Lower leg skin (tissue), 3 donors: ENCODE data around the gene MICALL2.

Experiments
- CTCF ChIP-seq, 3 donors: fragments of 450-650 bp; IDR thresholded peaks; one replicate each; pipeline ENCODE4 v1.5.1; 2016; ENCODE audit warnings: antibody characterized with exemption in 3 of 3, mild to moderate bottlenecking in 3 of 3, moderate library complexity in 2 of 3
- POLR2A ChIP-seq, 2 donors: fragments of 450-650 bp; IDR thresholded peaks; one replicate each; pipeline ENCODE4 v1.6.1; 2016 to 2017; ENCODE audit warnings: antibody characterized with exemption in 2 of 2, mild to moderate bottlenecking in 1 of 2, moderate library complexity in 1 of 2

- TF ChIP-seq CTCF (IDR thresholded peaks at IDR 0.05) (no peak), POLR2A (IDR thresholded peaks at IDR 0.05) (no peak)
Observed at GRCh38 chr7:1441615-1442354, 17.5 kb downstream of the MICALL2 start.
